GM19239 (cell line): ENCODE measurements around the gene TRIP12.
"Not testable (repeated sequence)": the region's sequence is repeated elsewhere in the genome, so short reads cannot be mapped to it uniquely, and the experiment has no call there.

ENCODE experiments used
- DNase-seq: peaks from one replicate; pipeline ENCODE4 v3.0.0; 2011; ENCODE audit warnings: low spot score; ENCODE audit not compliant: insufficient read length
- FAIRE-seq: peaks from 2 replicates; lab custom pipeline; 2011; peaks lifted over from hg19 to GRCh38; lab: Jason Lieb, UNC

Gene TRIP12

DNA sequence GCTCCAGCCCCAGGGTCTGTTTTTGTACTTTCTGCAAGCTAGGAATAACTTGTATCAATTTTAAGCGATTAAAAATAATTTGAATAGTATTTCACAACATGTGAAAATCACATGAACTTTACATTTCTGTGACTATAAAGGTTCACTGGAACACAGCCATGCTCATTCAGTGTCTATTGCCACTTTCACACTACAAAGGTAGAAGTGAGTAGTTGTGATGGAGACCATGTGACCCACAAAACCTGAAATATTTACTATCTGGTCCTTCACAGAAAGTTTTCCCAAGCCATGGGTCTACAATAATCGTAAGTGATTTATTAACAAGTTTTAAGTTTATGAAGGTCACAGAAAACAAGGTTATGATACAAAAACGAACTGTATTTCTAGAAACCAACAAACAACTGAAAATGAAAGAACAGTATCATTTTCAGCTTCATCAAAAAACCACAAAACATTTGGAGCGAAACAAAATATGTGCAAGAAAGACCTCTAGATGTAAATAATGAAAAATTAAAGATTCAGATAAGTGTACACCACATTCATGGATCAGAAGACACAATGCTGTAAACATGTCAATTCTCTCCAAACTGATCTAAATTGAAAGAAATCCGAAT, 138.6 kb downstream of the TRIP12 start:
- FAIRE-seq (peak; percentile 87), DNase-seq (no peak)

DNA sequence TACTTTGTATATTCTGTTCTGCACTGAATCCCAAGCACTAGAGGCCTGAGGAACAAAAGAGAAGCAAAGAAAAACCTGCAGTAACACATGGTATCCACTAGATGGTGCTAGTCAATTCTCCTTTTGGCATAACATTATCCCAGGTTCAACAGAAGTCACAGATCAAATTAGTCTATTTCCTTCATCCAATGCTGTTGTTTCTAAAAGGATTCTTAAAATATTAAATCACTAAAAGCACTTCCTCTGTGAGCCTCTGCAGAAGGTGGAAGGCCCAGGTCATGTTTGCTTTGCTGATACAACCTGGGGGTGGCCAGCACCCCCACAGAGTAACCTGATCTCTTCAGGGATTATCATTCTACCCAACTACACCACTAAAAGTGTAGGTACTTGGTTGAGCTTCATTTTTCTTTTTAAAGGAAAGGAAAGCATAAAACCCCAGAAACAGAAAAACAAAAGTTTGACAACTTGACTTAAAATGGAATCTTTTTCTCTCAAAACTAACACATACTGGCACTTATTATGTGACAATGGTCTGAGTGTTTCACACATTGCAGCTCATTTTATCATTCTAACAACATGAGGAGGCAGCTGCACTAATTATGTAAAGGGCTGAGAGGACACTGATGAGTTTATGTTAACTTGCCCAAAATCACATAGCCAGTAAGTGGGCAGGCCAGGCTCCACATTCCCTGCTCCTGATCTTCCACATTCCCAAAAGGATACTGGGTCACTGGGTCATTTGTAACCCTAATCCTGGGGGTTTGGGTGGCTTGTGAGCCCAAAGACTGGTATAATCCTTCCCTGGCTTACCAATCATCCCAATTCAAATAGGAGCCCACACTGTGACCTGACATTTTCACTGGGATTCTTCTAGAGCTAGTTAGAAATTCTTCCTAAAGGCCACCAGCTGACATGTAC, 140.7 kb downstream of the TRIP12 start:
- FAIRE-seq (peak; percentile 94), DNase-seq (no peak)

DNA sequence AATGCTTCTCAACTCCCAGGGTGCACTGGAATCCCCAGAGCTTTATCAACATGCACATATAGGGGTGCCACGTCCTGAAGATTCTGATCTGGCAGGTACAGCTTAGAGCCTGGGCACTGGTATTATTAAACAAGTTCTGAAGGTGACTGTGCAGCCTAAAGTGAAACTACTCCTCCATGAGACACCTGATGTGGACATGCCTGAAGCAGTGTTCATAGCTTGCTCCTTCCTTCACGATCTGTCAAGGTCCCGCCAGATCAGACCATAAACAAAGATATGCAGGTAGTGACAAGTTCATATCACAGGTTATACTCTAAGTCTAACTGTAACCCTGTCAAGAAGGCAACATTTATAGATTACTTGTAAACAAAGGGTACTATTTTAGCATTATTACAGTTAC, 142.2 kb downstream of the TRIP12 start:
- FAIRE-seq, result no peak
- no peak for DNase-seq

DNA sequence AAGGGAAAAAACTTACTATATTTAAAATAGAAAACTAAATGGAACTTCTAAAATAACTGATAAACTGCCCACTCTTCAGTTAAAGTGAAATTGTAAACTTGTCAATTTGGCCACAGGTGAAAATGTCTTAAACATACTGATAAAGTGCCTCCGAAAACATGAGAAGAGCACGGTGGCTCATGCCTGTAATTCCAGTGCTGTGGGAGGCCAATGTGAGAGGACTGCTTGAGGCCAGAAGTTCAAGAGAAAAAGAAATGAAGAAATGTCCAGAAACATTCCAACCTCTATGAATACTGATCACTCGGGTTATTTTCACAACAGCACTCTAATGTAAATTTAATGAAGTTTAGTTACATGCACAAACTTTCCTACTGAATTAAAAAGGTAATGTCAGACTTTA, 144.1 kb downstream of the TRIP12 start:
- FAIRE-seq, result no peak
- no peak for DNase-seq

DNA sequence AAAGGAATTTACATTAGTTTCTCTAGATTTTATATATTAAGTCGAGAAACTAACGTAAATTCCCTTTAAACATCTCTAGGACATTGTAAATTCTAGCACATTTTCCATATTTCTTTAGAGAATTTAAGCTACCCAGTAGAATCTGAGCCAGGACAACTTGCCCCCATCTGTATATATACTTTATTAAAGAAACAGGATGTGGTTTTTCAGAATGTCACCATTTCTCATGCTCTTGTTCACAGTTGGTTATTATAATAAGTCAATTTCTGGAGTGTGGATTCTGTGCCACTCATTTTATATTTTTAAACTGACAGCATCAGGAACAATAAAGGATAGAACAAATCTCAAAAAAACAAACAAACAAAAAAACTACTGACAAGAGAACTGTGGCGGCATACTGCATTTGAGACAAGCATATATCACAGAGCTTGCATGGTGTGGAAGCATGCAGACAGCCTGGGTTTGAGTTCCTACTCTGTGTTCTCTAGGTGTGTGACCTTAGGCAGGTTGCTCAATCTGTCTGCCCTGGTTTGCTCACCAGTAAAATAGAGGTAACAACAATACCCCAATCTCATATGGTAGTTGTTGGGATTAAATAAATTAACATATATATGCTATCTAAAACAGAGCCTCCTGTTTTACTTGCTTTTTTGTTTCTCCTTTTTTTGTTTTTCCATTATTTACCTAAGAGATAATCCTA, 146.0 kb downstream of the TRIP12 start:
- no peak for DNase-seq
- FAIRE-seq, result peak; percentile 53

DNA sequence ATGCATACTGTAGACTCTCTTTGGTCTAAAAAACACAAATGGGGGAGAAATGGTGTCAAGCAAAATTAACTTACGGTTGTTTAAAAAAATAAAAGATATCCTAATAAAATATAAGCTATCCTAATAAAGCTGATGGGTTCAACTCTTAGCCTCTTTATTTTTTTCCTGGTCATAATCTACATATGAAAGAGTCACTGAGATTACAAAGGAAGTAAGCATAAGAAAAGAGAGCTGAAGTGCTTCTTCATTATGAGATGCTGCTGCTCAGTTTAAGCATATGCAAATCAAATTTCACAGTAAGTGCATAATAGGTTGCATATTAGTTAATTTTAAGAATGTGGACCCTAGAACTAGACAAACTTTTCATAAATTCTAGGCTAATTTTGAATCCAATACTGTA, 147.6 kb downstream of the TRIP12 start:
- no peak for DNase-seq
- no peak for FAIRE-seq

DNA sequence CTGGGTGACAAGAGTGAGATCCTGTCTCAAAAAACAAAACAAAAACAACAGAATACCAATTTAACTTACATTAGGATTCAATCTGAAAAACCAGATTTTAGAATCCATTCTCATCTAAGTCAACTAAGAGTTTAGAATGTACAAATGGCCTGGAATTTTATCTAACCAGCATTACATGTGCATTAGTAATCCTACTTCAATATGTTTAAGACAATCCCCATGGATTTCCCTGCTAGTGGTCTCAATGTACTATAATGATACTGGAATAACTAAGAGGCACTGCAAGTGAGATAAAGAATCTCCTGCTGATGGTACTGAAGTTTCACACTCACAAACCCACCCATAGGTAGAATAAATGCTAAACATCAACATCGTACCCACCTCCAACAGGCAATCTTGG, 153.6 kb downstream of the TRIP12 start:
- FAIRE-seq, result no peak

DNA sequence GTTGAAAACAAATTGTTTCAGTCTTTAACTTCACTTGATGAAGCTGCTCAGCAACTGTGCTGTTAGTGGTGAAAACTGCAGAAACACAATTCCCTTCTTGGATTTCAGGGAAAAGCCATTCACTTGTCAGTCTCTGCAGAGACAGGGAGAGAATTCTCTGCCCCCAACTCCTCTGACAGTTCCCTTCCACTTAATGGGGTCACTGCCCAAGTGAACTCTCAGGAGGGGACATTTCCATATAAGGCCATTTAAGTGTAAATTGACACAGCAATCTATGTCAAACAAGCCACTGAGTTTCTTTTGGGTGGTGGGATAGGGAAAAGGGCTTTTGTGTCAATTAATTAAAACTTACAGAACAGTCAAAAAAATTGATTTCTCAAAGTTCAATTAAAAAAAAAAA, 156.1 kb downstream of the TRIP12 start:
- FAIRE-seq (no peak), DNase-seq (no peak)

More for the DNA sequence above, 153.6 kb downstream of the TRIP12 start:
- no peak for DNase-seq

DNA sequence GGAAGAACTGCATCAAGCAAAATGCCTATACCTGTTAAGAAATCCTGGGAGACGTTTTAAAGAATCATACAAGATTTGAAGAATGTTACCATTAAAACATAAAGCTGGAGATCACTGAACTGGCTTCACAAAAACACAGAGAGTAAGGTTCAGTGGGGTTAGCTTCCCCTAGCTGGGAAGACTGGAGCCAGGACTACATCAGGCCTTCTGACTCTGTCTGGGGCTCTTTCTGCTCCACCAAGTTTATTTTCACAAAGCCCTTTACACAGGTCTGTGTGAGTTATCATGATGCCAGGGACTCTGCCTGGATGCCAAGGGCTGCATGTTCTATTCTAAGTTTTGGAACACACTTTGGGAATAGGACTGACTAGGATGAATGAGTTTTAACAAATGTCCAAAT, 160.1 kb downstream of the TRIP12 start:
- FAIRE-seq (no peak), DNase-seq (no peak)

DNA sequence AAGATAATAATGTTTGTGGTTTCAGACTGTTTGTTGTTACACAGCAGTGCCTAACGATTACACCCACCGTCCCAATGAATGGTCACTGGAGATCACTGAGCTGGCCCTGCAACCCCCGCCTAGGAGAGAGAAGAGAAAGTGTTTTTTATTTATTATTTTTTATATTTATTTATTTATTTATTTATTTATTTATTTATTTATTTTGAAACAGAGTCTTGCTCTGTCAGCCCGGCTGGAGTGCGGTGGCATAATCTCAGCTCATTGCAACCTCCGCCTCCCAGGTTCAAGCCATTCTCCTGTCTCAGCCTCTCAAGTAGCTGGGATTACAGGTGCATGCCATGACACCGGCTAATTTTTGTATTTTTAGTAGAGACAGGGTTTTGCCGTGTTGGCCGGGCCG, 164.3 kb downstream of the TRIP12 start:
- not testable (repeated sequence) for DNase-seq, FAIRE-seq

DNA sequence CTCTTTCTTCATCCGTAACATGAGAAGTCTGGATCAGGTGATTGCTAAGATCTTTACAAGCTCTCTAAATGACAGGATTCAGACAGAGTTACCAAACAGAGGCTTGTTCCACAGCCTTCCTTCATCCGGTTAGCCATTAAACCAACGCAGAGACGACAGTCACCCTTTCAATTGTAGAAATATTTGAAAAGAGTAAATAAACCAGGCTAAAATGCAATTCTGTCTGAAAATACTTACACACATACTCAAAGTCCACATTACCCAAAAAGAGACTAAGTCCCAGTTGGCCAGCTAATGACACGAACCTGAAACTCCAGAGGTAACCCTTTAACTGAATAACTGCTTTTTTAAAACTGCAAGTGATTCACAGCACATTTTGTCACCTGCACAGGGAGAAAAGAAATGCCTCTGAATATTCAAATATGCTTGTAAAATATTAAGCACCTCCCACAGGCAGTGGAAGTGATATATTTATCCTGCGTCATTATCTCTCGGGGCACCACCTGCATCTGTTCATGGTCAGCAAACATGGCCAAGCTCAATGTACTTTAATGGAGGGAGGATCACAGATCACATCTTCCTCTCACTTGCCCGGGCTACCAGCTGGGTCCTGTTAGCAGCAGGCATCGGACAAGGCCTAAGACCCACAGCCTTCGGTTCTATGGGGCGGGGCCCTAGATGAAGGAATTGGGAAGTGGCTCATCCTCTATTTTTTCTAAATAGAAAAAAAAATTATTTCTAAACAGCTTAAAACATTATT, 168.7 kb downstream of the TRIP12 start:
- no peak for FAIRE-seq
- no peak for DNase-seq

DNA sequence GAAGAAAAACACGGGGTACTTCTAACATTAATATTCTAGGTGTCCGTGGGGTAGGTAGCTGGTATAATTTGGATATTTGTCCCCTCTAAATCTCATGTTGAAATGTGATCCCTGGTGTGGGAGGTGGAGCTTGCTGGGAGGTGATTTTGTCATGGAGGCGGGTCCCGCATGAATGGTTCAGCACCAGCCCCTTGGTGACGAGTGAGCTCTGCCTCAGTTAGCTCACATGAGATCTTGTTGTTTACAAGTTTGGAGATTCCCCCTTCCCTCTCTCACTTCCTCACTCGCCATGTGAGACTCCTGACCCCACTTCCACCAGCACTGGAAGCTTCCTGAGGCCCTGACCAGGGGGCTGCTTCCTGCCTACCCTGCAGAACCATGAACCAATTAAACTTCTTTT, 172.0 kb downstream of the TRIP12 start:
- FAIRE-seq, result no peak
- DNase-seq, result no peak

DNA sequence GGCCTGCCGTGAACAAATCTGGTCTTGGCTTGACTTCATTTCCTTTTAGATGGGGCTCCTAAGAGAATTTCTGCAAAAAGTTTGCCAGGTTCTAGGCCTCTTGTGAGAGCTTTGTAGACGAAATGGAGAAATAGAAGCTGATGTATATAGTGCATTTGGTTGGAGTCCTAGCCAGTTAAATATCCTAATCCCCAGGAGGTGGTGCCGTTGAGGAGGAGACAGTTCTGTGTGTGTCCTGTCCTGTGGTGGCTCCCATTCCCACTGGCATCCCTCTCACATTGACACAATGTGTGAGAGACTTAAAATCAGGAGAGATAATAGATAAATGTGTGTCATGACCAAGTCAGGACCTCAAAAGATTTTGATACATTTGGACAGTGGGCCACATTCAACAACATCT, 172.9 kb downstream of the TRIP12 start:
- no peak for FAIRE-seq
- no peak for DNase-seq

DNA sequence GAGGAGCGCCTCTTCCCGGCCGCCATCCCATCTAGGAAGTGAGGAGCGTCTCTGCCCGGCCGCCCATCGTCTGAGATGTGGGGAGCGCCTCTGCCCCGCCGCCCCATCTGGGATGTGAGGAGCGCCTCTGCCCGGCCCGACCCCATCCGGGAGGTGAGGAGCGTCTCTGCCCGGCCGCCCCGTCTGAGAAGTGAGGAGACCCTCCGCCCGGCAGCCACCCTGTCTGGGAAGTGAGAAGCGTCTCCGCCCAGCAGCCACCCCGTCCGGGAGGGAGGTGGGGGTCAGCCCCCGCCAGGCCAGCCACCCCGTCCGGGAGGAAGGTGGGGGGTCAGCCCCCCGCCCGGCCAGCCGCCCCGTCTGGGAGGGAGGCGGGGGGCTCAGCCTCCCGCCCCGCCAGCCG, 179.1 kb downstream of the TRIP12 start:
- not testable (repeated sequence) for DNase-seq, FAIRE-seq

DNA sequence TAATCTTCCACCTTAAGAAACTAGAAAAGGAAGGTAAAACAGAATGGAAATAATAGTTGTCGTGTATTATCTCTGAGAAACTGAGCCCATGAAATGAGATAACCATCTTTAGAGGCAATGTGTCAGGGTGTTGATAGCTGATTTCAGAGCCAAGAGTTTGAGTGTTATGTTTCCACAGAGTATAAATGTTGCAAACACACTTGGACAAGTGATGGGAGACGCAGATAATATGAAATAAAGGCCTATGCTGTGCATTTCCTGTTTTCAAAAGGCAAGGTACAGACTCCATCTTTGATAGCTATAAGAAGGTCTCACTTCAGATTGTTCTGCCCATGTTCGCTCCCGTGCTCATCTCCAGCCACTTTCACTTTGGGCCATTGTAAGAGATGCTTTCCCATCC, 181.5 kb downstream of the TRIP12 start:
- DNase-seq (no peak), FAIRE-seq (no peak)

DNA sequence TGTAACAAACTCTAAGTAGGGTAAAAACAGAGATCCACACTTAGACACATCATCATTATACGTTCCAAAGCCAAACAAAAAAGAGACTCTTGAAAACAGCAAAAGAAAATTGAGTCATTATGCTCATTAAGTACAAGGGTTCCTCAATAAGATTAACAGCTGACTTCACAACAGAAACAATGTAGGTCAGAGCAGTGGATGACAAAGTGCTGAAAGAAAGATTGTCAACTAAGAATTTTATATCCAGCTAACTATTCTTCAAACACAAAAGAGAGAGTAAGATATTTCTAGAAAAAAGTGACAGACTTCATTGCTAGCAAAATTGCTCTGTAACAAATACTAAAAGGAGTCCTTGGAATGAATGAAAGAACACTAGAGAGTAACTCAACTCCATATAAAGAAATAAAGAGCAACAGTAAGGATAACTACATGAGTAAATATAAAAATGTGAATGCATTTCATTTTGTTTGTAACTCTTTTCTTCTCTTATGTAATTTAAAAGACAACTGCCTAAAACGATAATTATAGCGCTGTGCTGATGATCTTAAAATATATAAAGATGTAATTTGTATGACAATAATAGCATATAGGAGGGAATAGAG, 183.7 kb downstream of the TRIP12 start:
- no peak for DNase-seq
- no peak for FAIRE-seq

DNA sequence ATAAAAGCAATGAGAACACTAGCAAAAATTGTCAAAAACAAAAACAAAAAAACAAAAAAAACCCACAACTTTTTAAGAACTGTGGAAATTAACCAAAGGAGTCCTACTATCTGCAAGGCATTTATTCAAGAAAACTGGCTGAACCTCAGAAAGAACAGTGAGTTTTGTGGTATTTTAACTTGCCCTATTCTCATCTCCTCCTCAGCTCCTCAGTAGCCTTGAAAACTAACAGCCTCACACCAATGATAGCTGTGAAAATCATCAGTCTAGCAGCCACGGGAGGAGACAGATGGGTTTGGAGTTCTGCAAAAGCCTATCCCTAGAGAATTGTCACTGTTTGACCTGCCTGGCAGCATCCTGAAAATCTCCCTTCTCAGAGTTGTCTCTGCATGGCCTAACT, 187.4 kb downstream of the TRIP12 start:
- DNase-seq, result no peak
- no peak for FAIRE-seq

DNA sequence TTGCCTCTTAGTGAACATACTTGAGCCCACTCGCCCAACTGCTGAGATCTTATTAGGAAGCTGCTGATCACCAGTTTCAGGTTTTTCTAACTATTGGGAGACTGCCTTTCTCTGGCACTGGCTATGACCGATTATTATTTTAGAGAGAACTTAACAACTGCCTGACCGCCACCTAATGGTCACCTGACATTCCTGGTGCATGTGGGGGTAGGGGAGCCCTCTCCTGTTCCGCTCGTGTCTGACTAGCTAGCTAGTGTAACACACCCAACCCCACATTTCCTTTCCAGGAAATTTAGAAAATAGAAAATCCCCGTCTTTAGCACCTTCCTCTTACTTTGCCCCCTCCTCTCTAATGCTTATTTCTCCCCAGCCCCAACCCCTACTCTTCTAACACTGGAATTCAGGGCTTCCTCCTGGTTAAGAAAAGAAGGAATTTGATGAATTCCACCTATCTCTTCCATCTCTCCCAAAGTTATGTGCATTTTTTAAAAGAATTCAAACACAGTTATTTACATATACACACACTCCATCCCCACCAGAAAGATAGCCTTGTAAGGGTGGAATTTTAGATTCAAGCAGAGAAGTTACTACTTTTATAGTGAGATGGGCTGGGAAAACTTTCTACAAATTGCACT, 188.1 kb downstream of the TRIP12 start:
- FAIRE-seq, result no peak
- no peak for DNase-seq

DNA sequence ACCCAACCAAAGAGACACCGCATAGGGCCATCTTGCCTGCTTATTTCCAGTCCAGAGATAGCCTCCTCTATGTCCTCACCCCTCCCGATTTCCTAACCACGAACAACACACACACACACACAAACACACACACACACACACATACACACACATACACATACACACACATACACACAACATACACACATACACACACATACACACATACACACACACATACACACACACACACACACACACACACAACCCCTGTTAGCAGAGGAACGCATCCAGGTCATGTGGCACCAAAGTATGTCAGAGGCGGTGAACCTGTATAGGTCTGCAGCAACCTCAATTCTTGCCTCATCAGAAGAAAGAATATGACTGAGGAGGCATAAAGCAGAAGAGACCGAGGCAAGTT, 188.9 kb downstream of the TRIP12 start:
- no peak for DNase-seq
- FAIRE-seq, result no peak

DNA sequence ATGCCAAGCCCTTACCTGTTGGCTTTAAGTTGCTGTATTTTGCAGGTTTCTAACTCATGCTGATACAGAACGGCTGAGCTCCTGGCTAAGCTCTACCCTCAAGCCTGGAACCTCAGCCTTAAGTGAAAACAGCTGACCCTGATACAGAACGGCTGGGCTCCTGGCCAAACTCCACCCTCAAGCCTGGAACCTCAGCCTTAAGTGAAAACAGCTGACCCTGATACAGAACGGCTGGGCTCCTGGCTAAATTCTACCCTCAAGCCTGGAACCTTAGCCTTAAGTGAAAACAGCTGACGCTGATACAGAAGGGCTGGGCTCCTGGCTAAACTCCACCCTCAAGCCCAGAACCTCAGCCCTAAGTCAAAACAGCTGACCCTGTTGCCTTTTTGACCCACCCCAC, 189.9 kb downstream of the TRIP12 start:
- DNase-seq, result no peak
- no peak for FAIRE-seq
